Neural cell (in vitro differentiated cells): Measurements from ENCODE around the gene ARHGEF17. TPM values are rescaled to one million over a fixed set of nuclear protein-coding genes. Genes with fewer than 3 reads are reported as not detected.

Source experiments
- H2AFZ ChIP-seq: fragments of 200-600, 300-800 bp; sonication (generic), shearing (Covaris generic); 2 replicates; pipeline ENCODE4 v1.6.0; 2014; ENCODE audit warnings: low read depth, mild to moderate bottlenecking, antibody characterized with exemption, low read length, moderate library complexity
- H3F3A ChIP-seq: fragments of 200-600 bp; shearing (Covaris generic); 2 replicates; pipeline ENCODE4 v1.6.1; 2016; ENCODE audit warnings: mild to moderate bottlenecking, moderate library complexity, mixed read lengths, antibody characterized with exemption, low read length; ENCODE audit not compliant: insufficient read depth, poor library complexity, severe bottlenecking
- H3K27ac ChIP-seq: fragments of 200-600, 300-800 bp; sonication (generic), shearing (Covaris generic); 2 replicates; pipeline ENCODE4 v1.5.1; 2014; ENCODE audit warnings: mild to moderate bottlenecking, low read length, moderate library complexity
- H3K27me3 ChIP-seq: fragments of 300-800, 200-600 bp; sonication (generic), shearing (Covaris generic); 2 replicates; pipeline ENCODE4 v1.6.0; 2014; ENCODE audit warnings: mild to moderate bottlenecking, low read depth, low read length, moderate library complexity; ENCODE audit not compliant: insufficient read depth
- H3K36me3 ChIP-seq: fragments of 300-800, 200-600 bp; sonication (generic), shearing (Covaris generic); 2 replicates; pipeline ENCODE4 v1.5.1; 2014; ENCODE audit warnings: mild to moderate bottlenecking, antibody characterized with exemption, low read length, moderate library complexity; ENCODE audit not compliant: insufficient read depth
- H3K4me2 ChIP-seq: fragments of 300-800, 200-600 bp; sonication (generic), shearing (Covaris generic); 2 replicates; pipeline ENCODE4 v1.6.0; 2014; ENCODE audit warnings: mild to moderate bottlenecking, low read length
- H3K4me3 ChIP-seq: fragments of 300-800, 200-600 bp; sonication (generic), shearing (Covaris generic); 2 replicates; pipeline ENCODE4 v1.5.1; 2014; ENCODE audit warnings: mild to moderate bottlenecking, low read length, moderate library complexity
- H3K79me2 ChIP-seq: fragments of 200-600 bp; shearing (Covaris generic); replicated peaks from 2 replicates; pipeline ENCODE4 v1.6.0; 2014; ENCODE audit warnings: mild to moderate bottlenecking, low read length, moderate library complexity; ENCODE audit not compliant: insufficient read depth
- H3K9ac ChIP-seq: fragments of 300-800, 200-600 bp; sonication (generic), shearing (Covaris generic); 2 replicates; pipeline ENCODE4 v1.6.1; 2016; ENCODE audit warnings: mild to moderate bottlenecking, low read length, mixed read lengths
- H3K9me2 ChIP-seq: fragments of 200-600 bp; shearing (Covaris generic); 2 replicates; pipeline ENCODE4 v1.6.1; 2016; ENCODE audit warnings: mild to moderate bottlenecking, low read length, mixed read lengths; ENCODE audit not compliant: insufficient read depth
- H3K9me3 ChIP-seq: fragments of 200-600, 300-800 bp; sonication (generic), shearing (Covaris generic); 2 replicates; pipeline ENCODE4 v1.6.1; 2016; ENCODE audit warnings: mild to moderate bottlenecking, mixed run types, low read length, moderate library complexity, mixed read lengths
- H4K20me1 ChIP-seq: fragments of 200-600 bp; shearing (Covaris generic); 2 replicates; pipeline ENCODE4 v1.6.1; 2016; ENCODE audit warnings: mild to moderate bottlenecking, mixed run types; ENCODE audit not compliant: insufficient read depth
- CTCF ChIP-seq: fragments of 450-650 bp; IDR thresholded peaks from 2 replicates; pipeline ENCODE4 v1.5.1; 2014; ENCODE audit warnings: antibody characterized with exemption, mild to moderate bottlenecking, moderate library complexity; ENCODE audit not compliant: poor library complexity, severe bottlenecking
- EP300 ChIP-seq: fragments of 450-650 bp; conservative IDR thresholded peaks from 2 replicates; pipeline ENCODE4 v1.6.1; 2014; ENCODE audit warnings: antibody characterized with exemption, mild to moderate bottlenecking, moderate library complexity; ENCODE audit not compliant: poor library complexity, severe bottlenecking
- EZH2 ChIP-seq: fragments of 200-600, 300-800 bp; shearing (Covaris generic), sonication (generic); IDR thresholded peaks from 2 replicates; pipeline ENCODE4 v1.6.1; 2014; ENCODE audit warnings: antibody characterized with exemption, low read length, borderline replicate concordance, mild to moderate bottlenecking; ENCODE audit not compliant: insufficient read depth, poor library complexity, severe bottlenecking
- MXI1 ChIP-seq: fragments of 450-650 bp; conservative IDR thresholded peaks from 2 replicates; pipeline ENCODE4 v1.6.1; 2014; ENCODE audit warnings: antibody characterized with exemption, mild to moderate bottlenecking; ENCODE audit not compliant: poor library complexity, severe bottlenecking
- POLR2AphosphoS5 ChIP-seq: IDR thresholded peaks from 2 replicates; pipeline ENCODE4 v1.6.1; 2012
- RAD21 ChIP-seq: fragments of 450-650 bp; conservative IDR thresholded peaks from 2 replicates; pipeline ENCODE4 v1.6.1; 2014; ENCODE audit warnings: antibody characterized with exemption, mild to moderate bottlenecking, moderate library complexity
- REST ChIP-seq: IDR thresholded peaks from 2 replicates; pipeline ENCODE4 v1.6.1; 2012; ENCODE audit warnings: borderline replicate concordance
- SMC3 ChIP-seq: fragments of 450-650 bp; conservative IDR thresholded peaks from 2 replicates; pipeline ENCODE4 v1.6.1; 2014; ENCODE audit warnings: antibody characterized with exemption, mild to moderate bottlenecking, moderate library complexity; ENCODE audit not compliant: poor library complexity
- TAF1 ChIP-seq: IDR thresholded peaks from 2 replicates; pipeline ENCODE4 v1.6.1; 2012; ENCODE audit warnings: low read depth
- polyA plus RNA-seq: library from polyadenylated mRNA; depleted of rRNA; stranded (reverse); fragments of >200 nt; gene quantifications from 2 replicates; pipeline ENCODE4 v1.2.3, GENCODE V29; 2014

ARHGEF17 gene
- polyA plus RNA-seq, 1 donor from 2014 or later, result 7.9 TPM

- Histone ChIP-seq H3K9ac (no peak overlapping the region), H3K36me3 (no peaks in the 10 kb centered on the region), H3K9me3 (no peaks in the 10 kb centered on the region), H3F3A (no peaks in the 10 kb centered on the region), H4K20me1 (no peaks in the 10 kb centered on the region), H3K79me2 (no peaks in the 10 kb centered on the region), H3K4me2 (no peak overlapping the region), H2AFZ (no peak overlapping the region), H3K27me3 (peaks cover 4% of the 10 kb centered on the region), H3K9me2 (no peaks in the 10 kb centered on the region), H3K4me3 (no peak overlapping the region), H3K27ac (no peak overlapping the region)
- no peak for TF ChIP-seq CTCF
- TF ChIP-seq MXI1, result no peak
- no peak for TF ChIP-seq EP300
- no peak for TF ChIP-seq RAD21
These were observed 40.1 kb upstream of the ARHGEF17 start for GRCh38 chr11:73267906-73268540.

- Histone ChIP-seq H3K79me2 (no peaks in the 10 kb centered on the region), H3K27me3 (peaks cover 4% of the 10 kb centered on the region), H3F3A (no peaks in the 10 kb centered on the region), H3K4me3 (no peak overlapping the region), H3K9me3 (no peaks in the 10 kb centered on the region), H3K4me2 (no peak overlapping the region), H3K27ac (no peak overlapping the region), H2AFZ (no peak overlapping the region), H3K9me2 (no peaks in the 10 kb centered on the region), H3K36me3 (no peaks in the 10 kb centered on the region), H3K9ac (no peak overlapping the region), H4K20me1 (no peaks in the 10 kb centered on the region)
- TF ChIP-seq MXI1 (no peak), TAF1 (no peak), POLR2AphosphoS5 (no peak), SMC3 (no peak), EP300 (no peak), REST (no peak), RAD21 (no peak), EZH2 (no peak), CTCF (no peak)
These were observed 39.3 kb upstream of the ARHGEF17 start for GRCh38 chr11:73268671-73269271.
